HG02763 (cell line): ENCODE results near the gene USH2A.

ENCODE experiments used
- ATAC-seq: cut with Tn5 transposase; IDR thresholded peaks from one replicate; pipeline ENCODE4 v1.9.1; 2021; ENCODE audit warnings: mild to moderate bottlenecking, moderate library complexity; ENCODE audit not compliant: unreplicated experiment

The USH2A gene

DNA sequence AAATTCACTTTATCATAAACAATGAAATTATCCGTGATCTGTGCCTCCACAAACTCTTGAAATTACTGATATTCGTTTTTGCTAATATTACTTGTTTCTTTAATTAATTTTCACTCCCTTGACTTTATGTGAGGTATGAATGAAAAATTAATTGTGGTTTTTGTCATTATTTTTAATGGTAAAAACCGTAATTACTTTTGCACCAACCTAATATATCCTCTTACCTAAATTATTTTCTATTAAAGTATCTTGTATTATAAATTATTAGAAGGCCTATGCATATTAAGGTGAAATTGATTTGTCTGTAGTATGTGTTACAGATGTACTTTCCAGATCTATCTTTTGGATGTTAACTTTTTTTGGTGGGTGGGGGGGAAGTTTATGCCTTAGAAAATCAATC lies 540.2 kb downstream of the USH2A start:
- no peak for ATAC-seq

DNA sequence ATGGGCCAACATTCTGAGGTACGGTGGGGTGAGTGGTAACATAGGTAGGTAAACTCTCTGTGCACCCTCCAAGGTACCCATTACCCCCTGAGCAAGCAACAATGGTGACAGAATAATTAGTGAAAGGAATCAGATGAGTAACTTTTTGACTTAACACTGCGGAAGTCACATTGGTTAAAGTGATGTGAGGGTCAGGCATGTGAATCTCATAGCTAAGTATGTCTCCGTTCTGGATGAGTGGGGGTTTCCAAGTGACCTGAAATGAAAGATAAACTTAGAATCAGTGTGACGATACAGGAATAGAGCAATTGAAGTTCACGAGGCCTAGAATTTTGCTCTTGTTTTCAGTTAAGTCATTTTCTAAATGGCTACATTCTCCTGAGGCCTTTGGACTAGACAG lies 544.4 kb downstream of the USH2A start:
- no peak for ATAC-seq

DNA sequence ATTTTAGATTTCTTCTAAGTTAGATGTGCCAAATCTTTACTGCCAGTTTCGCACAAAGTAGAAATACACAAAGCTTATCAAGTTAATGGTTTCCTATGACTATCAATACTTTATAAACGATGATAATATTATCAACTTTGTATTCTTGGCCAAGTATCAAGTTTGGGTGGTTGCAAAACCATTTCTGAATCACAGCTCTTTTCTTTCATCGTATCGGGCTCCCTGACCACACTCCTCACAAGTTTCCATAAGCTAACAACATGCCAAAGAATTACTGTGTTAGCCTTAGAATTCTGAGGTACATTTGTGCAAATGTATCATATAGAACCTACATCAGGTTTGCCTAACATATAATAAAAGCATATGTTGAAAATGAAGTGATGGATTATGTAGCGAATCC lies 545.1 kb downstream of the USH2A start:
- ATAC-seq = no peak

DNA sequence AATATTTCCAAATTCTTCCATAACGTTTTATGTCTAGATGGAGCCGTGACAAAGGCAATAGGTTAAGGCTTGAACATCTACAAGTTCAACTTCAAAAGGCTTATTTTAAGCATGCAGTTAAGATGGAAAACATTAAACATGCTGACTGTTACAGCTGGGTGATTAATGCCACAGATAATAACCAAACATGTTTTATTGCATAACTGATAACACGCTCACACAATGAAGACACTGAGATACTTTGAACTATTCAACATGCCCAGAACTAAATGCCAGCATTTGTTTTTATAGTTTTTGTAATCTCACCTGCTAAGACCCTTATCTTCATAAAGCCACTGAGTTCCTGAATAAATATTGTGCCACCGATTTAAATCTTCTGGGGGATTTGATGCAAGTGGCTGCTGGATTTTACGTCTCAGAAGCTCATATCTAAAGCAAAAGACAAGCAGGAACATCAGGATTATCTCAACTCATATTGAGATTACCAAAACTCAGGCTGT lies 545.7 kb downstream of the USH2A start:
- ATAC-seq = no peak

DNA sequence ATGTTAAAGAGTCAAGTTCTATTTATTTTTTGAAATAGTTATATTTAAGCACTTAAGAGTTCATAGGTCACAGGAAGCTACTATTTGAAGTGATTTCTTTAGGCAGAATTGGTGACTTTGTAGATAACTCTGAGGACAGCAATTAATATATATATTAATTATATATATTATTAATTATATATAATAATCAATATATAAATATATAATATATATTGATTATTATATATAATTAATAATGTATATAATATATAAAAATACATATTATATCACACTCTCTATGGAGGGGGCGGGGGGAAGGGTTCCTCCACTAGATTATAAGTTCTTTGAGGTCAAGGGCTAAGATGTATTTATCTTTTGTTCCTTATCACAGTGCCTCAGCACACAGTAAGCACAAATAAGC lies 547.5 kb downstream of the USH2A start:
- ATAC-seq = no peak

DNA sequence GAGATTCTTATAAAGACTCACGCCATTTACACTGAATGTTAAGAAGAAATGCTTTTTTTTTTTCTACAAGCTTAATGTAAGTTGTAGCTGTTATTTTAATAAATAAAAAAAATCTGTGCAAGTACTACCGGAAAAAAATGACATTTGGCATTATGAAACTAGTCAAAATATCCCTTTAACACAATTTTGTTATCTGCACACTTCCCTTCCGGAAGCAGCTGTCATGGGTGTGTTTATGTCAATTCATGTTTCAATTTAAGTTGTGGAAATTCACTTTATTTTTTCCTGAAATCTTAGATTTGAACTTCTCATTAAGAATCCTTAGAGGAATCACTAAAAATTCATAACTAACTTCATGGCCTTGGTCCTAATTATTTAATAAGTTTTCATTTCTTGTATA lies 548.0 kb downstream of the USH2A start:
- ATAC-seq = no peak

DNA sequence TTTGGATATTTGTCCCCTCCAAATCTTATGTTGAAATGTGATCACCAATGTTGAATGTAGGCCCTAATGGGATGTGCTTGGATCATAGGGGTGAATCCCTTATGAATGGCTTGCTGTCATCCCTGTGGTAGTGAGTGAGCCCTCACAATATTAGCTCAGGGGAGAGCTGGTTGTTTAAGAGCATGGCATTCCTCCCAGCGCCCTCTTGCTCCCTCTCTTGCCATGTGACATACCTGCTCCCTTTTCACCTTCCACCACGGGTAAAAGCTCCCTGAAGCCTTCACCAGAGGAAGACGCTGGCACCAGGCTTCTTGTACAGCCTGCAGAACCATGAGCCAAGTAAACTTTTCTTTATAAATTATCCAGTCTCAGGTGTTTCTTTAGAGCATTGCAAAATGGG lies 550.6 kb downstream of the USH2A start:
- no peak for ATAC-seq

DNA sequence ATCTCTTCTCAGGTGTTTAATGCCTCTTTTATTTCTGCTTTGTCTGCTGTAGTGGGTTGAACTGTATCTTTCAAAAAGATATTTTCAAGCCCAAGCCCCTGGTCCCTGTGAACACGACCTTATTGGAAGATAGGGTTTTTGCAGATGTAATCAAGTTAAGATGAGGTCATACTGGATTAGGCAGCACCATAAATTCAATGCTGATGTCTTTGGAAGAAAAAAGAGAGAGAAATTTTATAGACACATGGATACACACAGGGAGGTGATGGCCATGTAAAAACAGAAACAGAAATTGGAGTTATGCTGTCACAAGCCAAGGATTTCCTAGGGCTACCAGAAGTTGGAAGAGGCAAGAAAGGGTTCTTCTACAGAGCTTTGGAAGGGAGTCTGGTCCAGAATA lies 554.7 kb downstream of the USH2A start:
- ATAC-seq = no peak

DNA sequence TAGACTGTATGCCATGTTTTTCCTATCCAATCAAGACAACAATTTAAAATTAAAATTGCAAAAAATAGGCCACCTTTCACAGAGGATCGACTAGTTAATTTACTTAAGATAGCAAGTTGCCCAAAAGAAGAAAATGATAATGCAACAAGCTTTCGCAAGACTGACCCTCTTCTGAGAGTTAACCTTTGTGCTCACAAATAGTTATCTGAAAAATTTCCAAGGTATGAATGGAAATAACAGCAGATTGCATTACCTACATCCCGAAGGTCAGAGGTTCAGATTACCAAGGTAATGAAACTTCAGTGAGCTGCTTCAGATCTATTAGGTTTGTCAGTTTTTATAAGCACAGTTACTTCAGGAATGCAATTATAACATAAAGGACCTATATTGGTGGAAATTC lies 558.2 kb downstream of the USH2A start:
- no peak for ATAC-seq

DNA sequence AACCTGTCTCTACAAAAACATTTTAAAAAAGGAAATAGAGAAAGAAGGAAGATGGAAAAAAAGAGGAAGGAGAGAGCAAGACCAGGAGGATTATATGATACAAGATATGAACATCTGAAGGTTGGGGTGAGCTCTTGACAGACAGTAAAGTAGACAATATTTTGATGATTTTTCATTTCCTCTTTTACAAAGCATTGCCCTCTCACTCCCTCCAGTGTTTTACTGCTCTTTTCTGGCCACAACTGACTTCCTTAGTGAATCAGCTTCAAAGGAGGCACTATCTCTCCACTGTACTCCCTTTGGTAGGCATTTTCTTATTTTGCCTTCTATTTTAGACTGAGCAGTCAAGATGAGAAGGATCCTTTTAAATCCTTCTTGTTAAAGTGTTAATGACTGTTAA lies 559.5 kb downstream of the USH2A start:
- ATAC-seq = no peak

DNA sequence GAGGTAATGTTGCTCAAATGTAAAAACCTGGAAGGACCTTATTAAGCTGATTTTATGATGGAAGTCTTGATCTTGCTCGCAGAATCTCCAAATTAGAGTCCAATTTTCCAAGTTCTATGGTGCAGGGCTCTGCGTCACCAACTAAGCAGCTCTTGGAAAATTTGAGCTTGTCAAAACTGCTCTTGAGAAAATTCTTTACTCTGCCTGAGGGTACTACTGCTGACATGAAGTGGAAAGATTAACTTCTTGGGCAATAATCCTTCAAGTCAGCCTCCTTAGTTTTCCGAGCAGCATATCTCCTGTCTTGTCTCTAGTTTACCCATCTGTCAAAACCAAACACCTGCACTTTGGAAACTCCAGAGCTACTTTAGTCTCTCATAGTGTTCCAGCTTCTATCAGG lies 562.4 kb downstream of the USH2A start:
- no peak for ATAC-seq

DNA sequence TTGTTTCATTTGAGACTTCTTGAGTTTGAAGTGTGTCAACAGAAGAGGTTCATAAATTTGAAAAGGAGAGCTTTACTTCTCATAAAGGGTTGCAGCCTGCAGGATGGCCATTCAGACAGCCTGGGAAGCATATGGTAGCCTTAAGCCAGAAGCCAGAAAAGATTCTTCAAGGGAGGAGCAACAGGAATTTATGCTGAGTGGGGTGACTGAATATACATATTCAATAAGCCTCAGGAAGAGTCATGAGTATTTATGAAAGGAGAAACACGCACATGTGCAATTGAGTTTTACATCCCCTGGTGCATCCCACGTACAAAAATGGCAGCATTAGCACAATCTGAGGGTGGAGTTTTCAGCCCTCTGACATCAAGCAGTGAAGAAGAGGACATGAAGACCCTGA lies 565.9 kb downstream of the USH2A start:
- no peak for ATAC-seq

DNA sequence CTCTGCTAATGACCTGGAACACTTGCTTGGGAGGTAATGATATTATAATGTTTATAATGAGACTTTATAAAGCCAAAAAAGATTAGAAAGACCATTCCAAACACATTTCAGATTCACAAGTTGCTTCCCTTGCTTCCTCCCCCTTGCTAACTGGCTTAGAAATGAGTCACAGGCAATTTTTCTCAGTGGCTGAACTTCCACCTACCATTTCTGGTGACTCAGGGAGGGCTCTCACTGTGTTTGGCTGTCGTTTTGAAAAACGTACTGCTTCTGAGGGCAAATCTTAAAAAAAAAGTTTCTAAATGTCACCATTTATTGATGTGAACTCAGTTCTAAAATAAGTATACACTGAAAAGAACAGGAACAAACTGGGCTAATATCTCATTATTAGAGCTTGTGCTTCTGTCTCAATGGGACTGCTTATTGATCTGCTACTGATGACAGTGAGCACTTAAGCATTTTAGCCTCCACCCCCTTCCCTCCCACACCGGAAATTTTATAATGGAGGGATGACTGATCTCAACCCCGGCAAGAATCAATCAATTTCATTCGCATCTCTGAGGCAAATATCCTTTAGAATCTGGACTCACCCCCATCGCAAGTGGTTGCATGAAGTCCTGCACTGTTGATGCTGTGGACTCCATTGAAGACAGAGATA lies 577.9 kb downstream of the USH2A start:
- ATAC-seq = no peak

DNA sequence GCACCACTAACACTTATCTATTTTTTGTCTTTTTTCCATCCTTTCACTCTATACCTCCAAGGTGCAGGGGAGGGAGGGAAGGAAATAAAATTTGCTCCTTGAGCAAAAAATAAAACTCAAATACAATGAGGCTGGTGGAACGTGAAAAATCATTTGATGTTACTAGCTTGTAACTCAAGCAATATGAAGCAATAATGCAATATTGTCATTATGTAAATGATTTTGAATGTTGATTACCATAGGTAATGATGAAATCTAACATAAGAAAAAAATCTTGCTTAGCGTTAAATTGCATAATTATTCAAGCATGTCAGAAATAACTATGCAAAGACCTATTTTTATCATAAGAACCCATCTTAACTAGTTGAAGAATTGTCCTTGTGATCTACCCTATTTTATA lies 578.5 kb downstream of the USH2A start:
- no peak for ATAC-seq

DNA sequence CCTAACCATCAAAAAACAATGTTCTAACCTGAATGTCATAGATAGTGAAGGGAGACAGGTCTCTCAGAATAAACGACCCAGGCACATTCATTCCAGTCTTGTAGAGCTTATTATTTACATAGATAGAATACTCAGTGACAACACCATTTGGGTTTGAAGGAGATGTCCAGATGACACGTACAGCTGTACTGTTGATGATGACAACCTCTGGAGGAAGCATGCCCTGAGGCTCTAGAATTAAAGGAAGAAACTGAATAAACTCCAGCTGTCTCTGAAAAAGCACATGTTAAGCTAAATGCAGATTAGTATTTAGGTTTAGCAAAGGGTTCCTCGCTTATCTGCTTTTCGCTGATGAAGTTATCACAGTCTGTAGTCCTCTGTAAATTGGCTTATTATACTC lies 579.0 kb downstream of the USH2A start:
- ATAC-seq = no peak

DNA sequence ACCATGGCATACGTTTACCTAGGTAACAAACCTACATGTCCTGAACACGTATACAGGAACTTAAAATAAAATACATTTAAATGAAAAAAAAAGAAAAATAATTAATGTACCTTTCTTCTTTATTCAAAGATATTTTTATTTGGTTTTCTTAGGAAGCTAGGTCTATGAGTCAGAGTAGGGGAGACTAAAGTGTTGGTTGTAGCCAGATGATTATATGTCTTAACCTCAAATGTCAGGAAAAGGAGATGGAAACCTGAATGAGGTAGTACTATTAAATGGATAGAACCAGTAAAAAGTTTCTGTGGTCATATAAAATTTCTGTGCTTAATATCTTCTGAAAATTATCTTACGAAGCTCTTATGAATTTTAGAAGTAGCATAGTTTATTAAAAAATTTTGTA lies 580.3 kb downstream of the USH2A start:
- no peak for ATAC-seq

DNA sequence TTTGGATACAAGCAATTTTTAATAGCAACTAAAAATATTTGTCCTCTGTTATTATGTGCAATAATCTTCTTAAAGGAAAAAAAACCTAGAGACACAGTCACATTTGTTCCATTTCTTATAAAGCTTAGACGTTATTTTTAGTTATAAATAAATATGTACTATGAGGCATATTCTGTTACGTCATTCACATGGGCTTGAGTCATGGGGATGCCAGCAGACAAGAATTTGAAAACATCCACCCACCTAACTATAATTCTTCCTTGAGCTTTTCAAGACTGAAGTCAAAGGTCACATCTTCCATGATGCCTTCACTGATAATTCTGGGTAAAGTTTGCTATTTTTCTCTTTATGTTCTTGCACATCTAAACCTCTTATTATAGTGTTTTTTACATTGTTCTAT lies 587.3 kb downstream of the USH2A start:
- ATAC-seq = no peak

DNA sequence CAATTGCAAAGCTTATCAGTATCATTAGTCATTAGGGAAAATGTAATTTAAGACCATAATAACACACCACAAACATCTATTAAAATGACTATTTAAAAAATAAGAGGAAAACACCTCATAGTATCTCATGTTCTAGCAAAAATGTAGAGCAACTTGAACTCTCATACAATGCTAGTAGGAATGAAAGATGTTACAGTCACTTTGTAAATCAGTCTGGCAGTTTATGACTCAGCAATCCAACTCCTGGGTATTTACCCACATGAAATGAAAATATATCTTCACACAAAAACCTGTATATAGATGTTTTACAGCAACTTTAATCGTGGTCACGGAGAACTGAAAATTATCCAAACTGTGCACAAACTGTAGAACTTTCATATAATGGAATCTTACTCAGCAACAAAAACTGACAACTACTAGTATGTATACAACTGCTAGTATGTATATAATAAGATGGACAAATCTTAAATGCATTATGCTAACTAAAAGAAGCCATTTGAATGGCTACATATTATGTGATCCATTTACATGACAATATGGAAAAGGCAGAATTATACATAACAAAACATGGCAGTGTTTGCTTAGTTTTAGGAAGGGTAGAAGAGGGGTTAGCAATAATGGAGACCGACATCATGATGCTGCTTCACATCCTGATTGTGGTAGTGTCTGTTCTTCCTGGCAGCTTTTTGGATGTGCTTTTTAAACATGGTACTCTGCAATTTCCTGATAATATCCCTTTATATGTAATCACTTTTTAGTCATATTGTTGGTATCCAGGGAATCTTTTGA lies 589.1 kb downstream of the USH2A start:
- no peak for ATAC-seq

DNA sequence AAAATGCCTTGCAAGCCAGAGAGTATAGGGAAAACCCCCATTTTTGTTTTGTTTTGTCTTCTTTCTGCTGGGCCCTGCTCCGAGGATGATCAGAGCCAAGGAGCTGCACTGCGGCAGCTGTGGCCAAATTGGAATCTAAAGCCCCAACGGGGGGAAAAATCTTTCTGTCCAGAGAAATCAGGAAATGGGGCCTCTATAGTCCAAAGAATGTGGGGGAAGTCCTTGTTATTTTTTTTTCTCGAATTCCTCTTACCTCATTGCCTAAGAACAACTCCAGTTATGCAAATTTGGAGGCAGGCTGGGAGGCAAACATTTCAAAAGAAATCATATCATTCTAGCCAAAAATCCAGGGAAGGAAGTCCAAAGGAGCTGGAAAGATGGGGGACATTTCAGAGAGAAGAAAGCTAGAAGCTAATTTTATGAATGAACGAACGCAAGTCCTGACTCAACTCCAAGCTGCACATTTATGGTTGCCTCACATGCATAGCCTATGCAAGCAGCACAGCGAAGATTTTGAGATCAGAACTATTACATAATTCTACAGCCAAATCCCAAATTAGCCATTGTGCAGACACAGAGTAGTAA lies 592.9 kb downstream of the USH2A start:
- no peak for ATAC-seq

DNA sequence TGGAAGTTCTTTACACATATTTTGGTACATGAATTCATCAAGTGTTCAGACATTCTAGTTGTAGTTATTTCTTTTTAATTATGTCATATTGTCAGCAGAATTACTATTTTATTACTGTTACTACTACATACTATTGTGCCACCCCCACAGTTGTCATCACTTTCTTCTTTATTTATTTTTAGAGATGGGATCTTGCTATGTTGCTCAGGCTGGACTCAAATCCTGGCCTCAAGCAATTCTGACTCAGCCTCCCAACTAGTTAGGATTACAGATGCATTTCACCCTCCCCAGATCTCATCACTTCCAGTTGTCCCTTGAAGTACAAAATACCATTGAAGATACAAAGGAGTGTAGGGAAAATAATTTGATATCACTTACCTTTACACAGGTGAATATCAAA lies 598.2 kb downstream of the USH2A start:
- ATAC-seq = no peak

DNA sequence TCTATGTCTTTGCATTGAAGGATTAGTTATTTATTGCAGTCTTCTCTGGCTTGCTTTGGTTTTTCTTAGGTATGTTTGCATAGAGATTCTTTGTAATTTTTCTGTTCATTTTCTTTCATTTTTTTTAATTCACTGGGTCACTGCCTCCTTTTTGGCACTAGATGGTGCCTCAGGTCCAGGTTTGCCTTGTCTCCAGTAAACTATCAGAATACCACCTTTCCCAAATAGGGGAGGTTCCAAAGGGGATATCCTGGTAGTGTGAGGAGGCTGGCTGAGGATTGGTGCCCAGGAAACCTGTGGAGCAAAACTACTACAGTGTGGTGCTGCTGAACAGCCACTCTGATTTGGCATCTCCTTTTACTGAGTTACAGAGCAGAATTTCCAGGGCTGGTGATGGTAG lies 599.0 kb downstream of the USH2A start:
- no peak for ATAC-seq

DNA sequence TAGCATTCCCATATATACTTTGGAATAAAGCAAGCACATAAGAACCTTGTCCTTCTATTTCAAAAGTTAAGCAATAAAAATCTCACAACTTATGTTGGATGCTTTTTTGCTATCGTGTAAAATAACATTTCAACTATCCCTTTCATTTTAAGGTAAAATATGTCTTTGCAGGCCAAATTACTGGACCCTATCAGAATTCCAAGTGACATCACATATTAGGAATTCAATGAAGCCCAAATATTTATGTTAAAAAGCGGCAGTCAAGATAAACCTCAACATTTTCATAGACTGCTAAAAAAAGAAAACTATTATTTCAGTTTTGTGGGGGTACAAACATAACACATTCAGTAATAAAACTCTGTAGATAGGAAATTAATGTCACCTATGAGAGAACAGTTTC lies 604.1 kb downstream of the USH2A start:
- no peak for ATAC-seq
